ENCODE measurements around the gene SUSD3.

- TF ChIP-seq CTCF (IDR thresholded peaks at IDR 0.05): no peak
- no peak for TF ChIP-seq STAT6 (CRISPR knock-in tag; conservative IDR thresholded peaks at IDR 0.05; ENCODE audit: low read depth)
- no peak for TF ChIP-seq ATF2 (CRISPR knock-in tag; IDR thresholded peaks at IDR 0.05; ENCODE audit: borderline replicate concordance, low read depth)
- TF ChIP-seq ZNF121 (CRISPR knock-in tag; IDR thresholded peaks at IDR 0.05): no peak
- no peak for TF ChIP-seq HMGXB4 (CRISPR knock-in tag; IDR thresholded peaks at IDR 0.05)
- TF ChIP-seq CREB1 (CRISPR knock-in tag; IDR thresholded peaks at IDR 0.05): no peak
These were observed 49.3 kb downstream of the SUSD3 start for GRCh38 chr9:93107825-93108161.
